K562 (cell line): ENCODE measurements around the gene NOD1. TPM values are rescaled to one million over a fixed set of nuclear protein-coding genes. Genes with fewer than 3 reads are reported as not detected.

ENCODE experiments used
- ATAC-seq: fragments of 200-7000 bp; cut with Tn5 transposase; 3 replicates; pipeline ENCODE4 v1.9.1; 2020; ENCODE audit warnings: moderate library complexity
- BruUV-seq: library from RNA; stranded (reverse); fragments of 400-500 nt; replicated peaks from 2 replicates; lab custom pipeline; 2021; lab: Mats Ljungman, UMichigan
- CTCF ChIA-PET: fragments of 300-600 bp; formaldehyde crosslinking; extraction: SDS; loops from one replicate; lab custom pipeline; 2021; ENCODE audit warnings: low intra/inter-chr PET ratio; lab: Yijun Ruan, JAX
- POLR2A ChIA-PET: fragments of 300-600, 350-650 bp; sonication (Branson Sonifier 250); formaldehyde crosslinking; extraction: SDS; loops from one replicate; lab custom pipeline; 2021; ENCODE audit warnings: antibody characterized with exemption, inconsistent platforms; lab: Yijun Ruan, JAX
- DNase-seq, 4 experiments: peaks; one replicate each; pipeline versions ENCODE4 v3.0.0 to v3.0.0-alpha.2; 2011 to 2018; ENCODE audit warnings: low spot score in 3 of 4, mixed read lengths in 3 of 4; ENCODE audit errors: extremely low read depth in 1 of 4
- FAIRE-seq: peaks from 2 replicates; lab custom pipeline; 2011; peaks lifted over from hg19 to GRCh38; lab: Jason Lieb, UNC
- H2AFZ ChIP-seq: 2 replicates; pipeline ENCODE4 v1.6.0; 2011; ENCODE audit warnings: low read depth, low read length, control low read depth, inconsistent platforms
- H3K27ac ChIP-seq: fragments of 200-600 bp; 3 replicates; pipeline ENCODE4 v1.8.0; 2011; ENCODE audit warnings: low read depth, mild to moderate bottlenecking, control low read depth, inconsistent platforms, low read length, moderate library complexity, mixed read lengths; ENCODE audit errors: extremely low read depth
- H3K27me3 ChIP-seq, 2 experiments: fragments of 300-600 bp in 1 of 2; 2 replicates in 1 of 2; 3 replicates in 1 of 2; pipeline versions ENCODE4 v1.6.0 to v1.8.0; 2011; ENCODE audit warnings: inconsistent platforms in 2 of 2, low read length in 2 of 2, mild to moderate bottlenecking in 1 of 2, mixed read lengths in 1 of 2, moderate library complexity in 1 of 2; ENCODE audit not compliant: control insufficient read depth in 2 of 2, insufficient read depth in 2 of 2
- H3K36me3 ChIP-seq: fragments of 300-600 bp; 3 replicates; pipeline ENCODE4 v1.8.0; 2011; ENCODE audit warnings: mild to moderate bottlenecking, low read length, inconsistent platforms; ENCODE audit not compliant: control insufficient read depth, insufficient read depth
- H3K4me1 ChIP-seq, 2 experiments: fragments of 200-600 bp in 1 of 2; replicated peaks in 1 of 2; 2 replicates in 1 of 2; 3 replicates in 1 of 2; pipeline versions ENCODE4 v1.5.1 to v1.8.0; 2011; ENCODE audit warnings: inconsistent platforms in 2 of 2, low read length in 2 of 2, mild to moderate bottlenecking in 1 of 2, mixed read lengths in 1 of 2, moderate library complexity in 1 of 2; ENCODE audit not compliant: control insufficient read depth in 2 of 2, insufficient read depth in 2 of 2
- H3K4me2 ChIP-seq: 2 replicates; pipeline ENCODE4 v1.6.1; 2011; ENCODE audit warnings: low read length, control low read depth, inconsistent platforms, mixed read lengths; ENCODE audit not compliant: insufficient read depth
- H3K4me3 ChIP-seq: fragments of 200-600 bp; sonication (generic), shearing (Covaris generic); 2 replicates; pipeline ENCODE4 v1.5.1; 2016; ENCODE audit warnings: control low read depth, inconsistent platforms
- H3K79me2 ChIP-seq: fragments of 200-600 bp; 3 replicates; pipeline ENCODE4 v1.8.0; 2011; ENCODE audit warnings: low read length, inconsistent platforms; ENCODE audit not compliant: control insufficient read depth, insufficient read depth
- H3K9ac ChIP-seq, 2 experiments: 2 replicates each; pipeline versions ENCODE4 v1.6.0 to v1.6.1; 2011; ENCODE audit warnings: low read depth in 2 of 2, low read length in 2 of 2, control low read depth in 1 of 2, inconsistent platforms in 1 of 2, mild to moderate bottlenecking in 1 of 2, mixed read lengths in 1 of 2; ENCODE audit not compliant: insufficient read depth in 1 of 2
- H3K9me1 ChIP-seq: one replicate; pipeline ENCODE4 v1.6.0; 2011; ENCODE audit warnings: inconsistent platforms, mild to moderate bottlenecking, low read length, moderate library complexity; ENCODE audit not compliant: control insufficient read depth, insufficient read depth
- H3K9me3 ChIP-seq: replicated peaks from 2 replicates; pipeline ENCODE4 v1.5.1; 2011; ENCODE audit warnings: low read depth, low read length, inconsistent platforms; ENCODE audit not compliant: control insufficient read depth, insufficient read depth
- H4K20me1 ChIP-seq: replicated peaks from 2 replicates; pipeline ENCODE4 v1.6.1; 2011; ENCODE audit warnings: low read length, inconsistent platforms, mixed read lengths; ENCODE audit not compliant: control insufficient read depth, insufficient read depth
- CTBP1 ChIP-seq: fragments of 450-650 bp; IDR thresholded peaks from 2 replicates; pipeline ENCODE4 v1.6.1; 2016; ENCODE audit warnings: borderline replicate concordance
- ETV6 ChIP-seq, 3 experiments: fragments of 150-350 bp in 1 of 3; sonication (generic) in 1 of 3; formaldehyde crosslinking in 1 of 3; IDR thresholded peaks; 2 replicates each; pipeline versions ENCODE4 v1.6.1 to v1.8.0; 2014 to 2022; ENCODE audit warnings: borderline replicate concordance in 2 of 3, low read depth in 2 of 3, antibody characterized with exemption in 1 of 3, low read length in 1 of 3, mild to moderate bottlenecking in 1 of 3, missing genetic modification reagents in 1 of 3
- FOXM1 ChIP-seq, 2 experiments: fragments of 450-650 bp in 1 of 2; sonication (generic) in 1 of 2; formaldehyde crosslinking in 1 of 2; IDR thresholded peaks; 2 replicates each; pipeline versions ENCODE4 v1.6.1 to v1.9.0; 2017 to 2022; ENCODE audit warnings: low read depth in 2 of 2, mild to moderate bottlenecking in 2 of 2, missing genetic modification reagents in 1 of 2, moderate library complexity in 1 of 2
- GATA2 ChIP-seq: sonication (generic); formaldehyde crosslinking; IDR thresholded peaks from 2 replicates; pipeline ENCODE4 v1.4.0; 2020; ENCODE audit warnings: mild to moderate bottlenecking, missing genetic modification reagents
- MAX ChIP-seq: sonication (generic); formaldehyde crosslinking; IDR thresholded peaks from 2 replicates; pipeline ENCODE4 v1.9.0; 2022; ENCODE audit warnings: mild to moderate bottlenecking, missing genetic modification reagents
- WGBS: fragments of 100-300 bp; shearing (Covaris generic); methylation state at CpG from one replicate; pipeline ENCODE4 v1.1.6; 2016; ENCODE audit warnings: low coverage, mixed read lengths; ENCODE audit not compliant: insufficient coverage; ENCODE audit errors: missing lambda C conversion rate; 5-methylcytosine and 5-hydroxymethylcytosine counted together
- in situ Hi-C: fragments of 300-500 bp; cut with MboI; formaldehyde crosslinking; loops from 4 replicates; pipeline ENCODE4 v1.15.0; 2018; ENCODE audit warnings: inconsistent platforms, mixed read lengths
- intact Hi-C: fragments of 100-400 bp; cut with micrococcal nuclease; formaldehyde crosslinking; loops from 2 replicates; pipeline ENCODE4 v1.14.2; 2022
- polyA plus RNA-seq, 8 experiments: library from polyadenylated mRNA; depleted of rRNA in 4 of 8; stranded (reverse) in 5 of 8; unstranded in 3 of 8; fragments of >200 nt; fragmentation: Nextera tagmentation in 2 of 8; fragmentation: Illumina TruSeq in 1 of 8; extraction: Ambion mirVana in 2 of 8; extraction: Trizol in 1 of 8; gene quantifications; 2 replicates each; pipeline versions ENCODE4 v1.2.1 to v1.2.3, GENCODE V29; 2011 to 2014; ENCODE audit warnings: inconsistent platforms in 1 of 8, missing spikeins in 1 of 8
- total RNA-seq, 7 experiments: library from RNA; depleted of rRNA in 6 of 7; stranded (reverse); fragments of >200 nt in 6 of 7; fragmentation: Illumina TruSeq in 2 of 7; extraction: Trizol in 2 of 7; gene quantifications; 2 replicates each; pipeline versions ENCODE4 v1.2.1 to v1.2.3, GENCODE V29; 2011 to 2021; ENCODE audit warnings: low replicate concordance in 1 of 7

Gene NOD1
- total and polyA plus RNA-seq, 9 of the 15 experiments (the other 6 are each of a cell fraction or from before 2014, with no cell fraction given) = 0.34 to 7.1 (median 4.7) TPM

- no peak for DNase-seq
- no peak overlapping the region for H2AFZ ChIP-seq
- peaks cover under 1 to 4% of the 10 kb centered on the region in 2 experiments; a peak in 3 of 5 replicates for H3K4me1 ChIP-seq
- ATAC-seq = peak; percentile 58
- H3K4me3 ChIP-seq = no peak overlapping the region
- H3K9me3 ChIP-seq = no peaks in the 10 kb centered on the region
- TF ChIP-seq GATA2 (CRISPR knock-in tag) (no peak), ETV6 (IDR thresholded peaks at IDR 0.05; ENCODE audit: borderline replicate concordance in 1 of 2, low read depth in 2 of 2, low read length in 1 of 2) (no peak), ETV6 (CRISPR knock-in tag; IDR thresholded peaks at IDR 0.05; ENCODE audit: borderline replicate concordance) (no peak), CTBP1 (no peak), MAX (CRISPR knock-in tag) (no peak), FOXM1 (IDR thresholded peaks at IDR 0.05; ENCODE audit: low read depth) (no peak), FOXM1 (CRISPR knock-in tag; IDR thresholded peaks at IDR 0.05; ENCODE audit: low read depth) (no peak)
- TF ChIP-seq, all 486 proteins: peak for 0
- H3K27ac ChIP-seq = no peak overlapping the region
- H4K20me1 ChIP-seq = no peaks in the 10 kb centered on the region
- no TSS peak for BruUV-seq
- H3K4me2 ChIP-seq = no peak overlapping the region
- in situ Hi-C loops (no loop called here), intact Hi-C loops (no loop called here)
- H3K36me3 ChIP-seq = no peaks in the 10 kb centered on the region
- no peaks in the 10 kb centered on the region for H3K9me1 ChIP-seq
- FAIRE-seq = no peak
- ChIA-PET POLR2A (interaction anchor here (0.5 to 0.6 kb wide), 2 partner anchors 14 to 15 kb away, joined by 3 to 6 read pairs; no protein-coding TSS in a partner anchor), CTCF (no interaction called here)
- H3K9ac ChIP-seq = peak overlapping the region in 1 of 2 experiments; percentile 71; a peak in 2 of 4 replicates
- H3K79me2 ChIP-seq = no peaks in the 10 kb centered on the region
- 40% methylated on average over 5 of the region's 5 CpGs for WGBS
- H3K27me3 ChIP-seq = no peaks in the 10 kb centered on the region
These were observed 14.3 kb downstream of the NOD1 start for GRCh38 chr7:30464231-30464671.
